Heart right ventricle (tissue), 16 donors: Measurements from ENCODE around the gene C5orf47. TPM values are rescaled to one million over a fixed set of nuclear protein-coding genes. Genes with fewer than 3 reads are reported as not detected.

Experiments used
- ATAC-seq, 8 donors: fragments of 200-7000 bp; cut with Tn5 transposase; one replicate each; pipeline ENCODE4 v1.9.1; 2020; ENCODE audit warnings: mild to moderate bottlenecking in 8 of 8, moderate library complexity in 8 of 8, moderate number of reproducible peaks in 1 of 8
- DNase-seq, 2 donors: peaks; one replicate each; pipeline ENCODE4 v3.0.0-alpha.2; 2020
- H3K27ac ChIP-seq, 10 donors: fragments of 200-600 bp; sonication (generic) in 2 of 10; one replicate each; pipeline versions ENCODE4 v1.5.0 to v1.8.0; 2020 to 2022; ENCODE audit warnings: mild to moderate bottlenecking in 3 of 10
- H3K27me3 ChIP-seq, 7 donors: fragments of 200-600 bp; one replicate each; pipeline ENCODE4 v1.8.0; 2021 to 2022; ENCODE audit warnings: mild to moderate bottlenecking in 2 of 7
- H3K36me3 ChIP-seq, 9 donors: fragments of 200-600 bp; sonication (generic) in 1 of 9; one replicate each; pipeline versions ENCODE4 v1.5.0 to v1.8.0; 2020 to 2022; ENCODE audit warnings: mild to moderate bottlenecking in 2 of 9
- H3K4me1 ChIP-seq, 9 donors: fragments of 200-600 bp; sonication (generic) in 1 of 9; one replicate each; pipeline versions ENCODE4 v1.5.0 to v1.8.0; 2020 to 2022; ENCODE audit warnings: mild to moderate bottlenecking in 4 of 9
- H3K4me3 ChIP-seq, 10 donors: fragments of 200-600 bp; sonication (generic) in 2 of 10; one replicate each; pipeline versions ENCODE4 v1.5.0 to v1.8.0; 2020 to 2022; ENCODE audit warnings: mild to moderate bottlenecking in 7 of 10, moderate library complexity in 2 of 10
- H3K9me3 ChIP-seq, 11 donors: fragments of 200-600 bp in 10 of 11; sonication (generic) in 2 of 11; one replicate each; pipeline versions ENCODE4 v1.5.0 to v1.8.0; 2013 to 2022; ENCODE audit warnings: mild to moderate bottlenecking in 2 of 11, control low read depth in 1 of 11, moderate library complexity in 1 of 11
- CTCF ChIP-seq, 9 donors: fragments of 200-600 bp; sonication (generic) in 2 of 9; IDR thresholded peaks; one replicate each; pipeline versions ENCODE4 v1.5.0 to v1.8.0; 2021 to 2022; ENCODE audit warnings: antibody characterized with exemption in 9 of 9, mild to moderate bottlenecking in 5 of 9, moderate library complexity in 1 of 9
- WGBS, 2 donors: extraction: QIAGEN DNeasy Blood & Tissue Kit; methylation state at CpG; one replicate each; pipeline ENCODE4 v1.1.7; 2013; ENCODE audit warnings: inconsistent platforms in 1 of 2; 5-methylcytosine and 5-hydroxymethylcytosine counted together
- intact Hi-C, 10 donors: fragments of 100-400 bp; cut with DNase I; formaldehyde crosslinking; loops; one replicate each; pipeline versions ENCODE4 v1.11.1 to v1.14.2; 2022
- polyA plus RNA-seq, 2 donors: library from polyadenylated mRNA; stranded (reverse); fragments of 200-250 nt; gene quantifications; one replicate each; pipeline ENCODE4 v1.2.3, GENCODE V29; 2013
- total RNA-seq, 10 donors: library from RNA; stranded (reverse); fragmentation: NEBNext Ultra II Directional in 3 of 10; extraction: Animal tissue kit (Norgen Biotek cat#: 25700) in 3 of 10; gene quantifications; one replicate each; pipeline versions ENCODE4 v1.2.1 to v1.2.4, GENCODE V29; 2021 to 2023
- donor health status: Arrhythmogenic right ventricular cardiomyopathy.
- donor health status: ischemic (EF 13 %, LVEDD 7.1; RV severe dilation, severe dysfunction).
- donor health status: healthy with polysubstance abuse.
- donor health status: DM: no; HTN: yes; CAD: no.
- donor health status: DM: no; HTN: no; CAD: no.
- donor health status: ischemic (EF 25% LVEDD 6.9; RV normal size, moderate dysfunction).
- donor health status: ischemic (EF 25% LVEDD 5.7; RV mildly dilated, moderate dysfunction).
- donor health status: healthy.
- donor health status: DM: yes; HTN: yes; CAD: no.
- donor health status: Ischemic cardiomyopathy.
- donor health status: ischemic (EF 35%, LVEDD 5.7; RV mildly dilated, moderate dysfunction).
- donor health status: nonischemic (EF 11% LVEDD 7.7; RV severe dilation, severe dysfunction).
- donor health status: DM: yes; HTN: yes; CAD: no.
- donor health status: PGD.
- donor health status: ischemic (EF 29% LVEDD 5.4; RV normal size, mild dysfunction).
- donor health status: nonischemic (EF 23%, LVEDD 6.1; RV moderate dilation, normal function).

The C5orf47 gene
- total and polyA plus RNA-seq, 12 donors, result 0.09 to 0.31 (median 0.21) TPM; not detected in 5

- TF ChIP-seq CTCF (IDR thresholded peaks at IDR 0.05), result no peak
- 9 to 10% methylated on average over 13 of the region's 13 CpGs for WGBS, 2 donors
- H3K27ac ChIP-seq, result peak overlapping the region in 8 of 10 donors; percentile 1 to 80 (median 40)
- H3K4me1 ChIP-seq, result peaks cover 0 to 21% (median 10%) of the 10 kb centered on the region in 9 donors
- DNase-seq, result no peak
- H3K4me3 ChIP-seq, result peak overlapping the region; percentile 16 to 59 (median 52)
- H3K36me3 ChIP-seq, result no peaks in the 10 kb centered on the region
- ATAC-seq, result peak in 7 of 8 donors; percentile 44 to 71 (median 62)
- H3K9me3 ChIP-seq, result no peaks in the 10 kb centered on the region
- intact Hi-C loops, result loop anchor here (1.0 to 10.0 kb wide), 15 partner anchors 66 to 679 kb away; partner anchors contain the start of gene CPEB4 (in 4 of the 10)
- H3K27me3 ChIP-seq, result peaks cover 0 to 16% (median 0%) of the 10 kb centered on the region in 7 donors
These were observed 15.4 kb upstream of the C5orf47 start for GRCh38 chr5:173973616-173973969.

GRCh38 chr5:173974688-173975239 is 14.2 kb upstream of the C5orf47 start:
- 71 to 73% methylated on average over 5 of the region's 5 CpGs for WGBS, 2 donors
- H3K4me1 ChIP-seq, result peaks cover 0 to 21% (median 10%) of the 10 kb centered on the region in 9 donors
- no peak overlapping the region for H3K27ac ChIP-seq
- TF ChIP-seq CTCF (IDR thresholded peaks at IDR 0.05), result no peak
- no peak overlapping the region for H3K4me3 ChIP-seq
- no peak for ATAC-seq
- peaks cover 0 to 27% (median 0%) of the 10 kb centered on the region in 7 donors for H3K27me3 ChIP-seq
- H3K36me3 ChIP-seq, result no peaks in the 10 kb centered on the region
- intact Hi-C loops, result loop anchor here in 9 of 10 donors (5.0 to 10.0 kb wide), 10 partner anchors 67 to 680 kb away; partner anchors contain the start of gene CPEB4 (in 2 of the 9)
- DNase-seq, result no peak
- H3K9me3 ChIP-seq, result no peaks in the 10 kb centered on the region

GRCh38 chr5:173981185-173981761 is 7.7 kb upstream of the C5orf47 start:
- intact Hi-C loops, result loop anchor here in 2 of 10 donors (10.0 kb wide), 2 partner anchors 334 to 686 kb away; no protein-coding TSS in a partner anchor
- 73 to 78% methylated on average over 5 of the region's 5 CpGs for WGBS, 2 donors
- H3K27ac ChIP-seq, result no peak overlapping the region
- H3K4me3 ChIP-seq, result no peak overlapping the region
- TF ChIP-seq CTCF (IDR thresholded peaks at IDR 0.05), result no peak
- DNase-seq (no peak), ATAC-seq (no peak)
- peaks cover 0 to 8% (median 0%) of the 10 kb centered on the region in 11 donors for H3K9me3 ChIP-seq
- H3K4me1 ChIP-seq, result no peaks in the 10 kb centered on the region
- H3K36me3 ChIP-seq, result no peaks in the 10 kb centered on the region
- peaks cover 0 to 27% (median 0%) of the 10 kb centered on the region in 7 donors for H3K27me3 ChIP-seq

- Histone ChIP-seq H3K36me3 (no peaks in the 10 kb centered on the region), H3K9me3 (peaks cover 0 to 8% (median 0%) of the 10 kb centered on the region in 11 donors), H3K4me3 (no peak overlapping the region), H3K4me1 (no peaks in the 10 kb centered on the region), H3K27ac (no peak overlapping the region), H3K27me3 (peaks cover 0 to 20% (median 0%) of the 10 kb centered on the region in 7 donors)
- WGBS, 2 donors, result 43 to 52% methylated on average over 4 of the region's 4 CpGs
- peak in 7 of 9 donors; percentile 39 to 58 (median 49) for TF ChIP-seq CTCF (IDR thresholded peaks at IDR 0.05)
- DNase-seq (no peak), ATAC-seq (peak in 6 of 8 donors; percentile 42 to 81 (median 66))
- intact Hi-C loops, result loop anchor here in 2 of 10 donors (10.0 kb wide), 2 partner anchors 331 to 689 kb away; no protein-coding TSS in a partner anchor
These were observed 4.8 kb upstream of the C5orf47 start for GRCh38 chr5:173984218-173984617.
